ENCODE measurements around the gene CTXND2.
A peak's percentile ranks its signal among the peaks of the same experiment; 100 is the strongest.
"Not testable (repeated sequence)": the region's sequence is repeated elsewhere in the genome, so short reads cannot be mapped to it uniquely, and the experiment has no call there.

CTXND2 gene

DNA sequence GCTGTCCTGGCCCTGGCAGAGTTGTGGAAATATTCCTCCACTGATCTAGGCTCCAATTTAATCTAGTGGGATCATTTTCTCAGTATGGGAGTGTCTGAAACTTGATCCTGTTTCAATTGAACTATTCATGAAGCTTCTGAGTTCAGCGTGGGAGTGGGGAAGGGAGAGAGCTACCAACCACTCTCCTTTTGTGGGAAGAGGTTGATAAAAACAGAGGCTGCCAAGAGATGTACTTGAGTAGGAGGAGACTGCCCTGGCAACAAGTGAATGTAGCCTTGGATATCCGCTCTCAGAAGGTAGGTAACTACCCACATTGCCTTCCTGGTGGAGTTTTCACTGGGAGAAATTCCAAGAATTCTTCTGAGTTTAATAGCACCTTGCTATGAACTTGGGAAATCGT lies at the start of gene CTXND2:
Gene CTXND2, plus strand, starts transcription at position 119 of the 400 bp plus-strand sequence. CDS start 25,179 bp downstream, outside the sequence.
- H3K9me3 Mint-ChIP-seq, result no peaks in the 10 kb centered on the region
- no peaks in the 10 kb centered on the region for H3K36me3 Mint-ChIP-seq
- DNase-seq (ENCODE audit: low spot score in 2 of 2), result no peak
- H3K27me3 Mint-ChIP-seq, result no peaks in the 10 kb centered on the region
- no peak within 1 kb of the TSS for H3K4me3 Mint-ChIP-seq
- H3K4me1 Mint-ChIP-seq, result peaks cover 25% of the 10 kb centered on the region
- no peak within 1 kb of the TSS for H3K27ac Mint-ChIP-seq
- ATAC-seq (ENCODE audit: low read depth), result no peak

DNA sequence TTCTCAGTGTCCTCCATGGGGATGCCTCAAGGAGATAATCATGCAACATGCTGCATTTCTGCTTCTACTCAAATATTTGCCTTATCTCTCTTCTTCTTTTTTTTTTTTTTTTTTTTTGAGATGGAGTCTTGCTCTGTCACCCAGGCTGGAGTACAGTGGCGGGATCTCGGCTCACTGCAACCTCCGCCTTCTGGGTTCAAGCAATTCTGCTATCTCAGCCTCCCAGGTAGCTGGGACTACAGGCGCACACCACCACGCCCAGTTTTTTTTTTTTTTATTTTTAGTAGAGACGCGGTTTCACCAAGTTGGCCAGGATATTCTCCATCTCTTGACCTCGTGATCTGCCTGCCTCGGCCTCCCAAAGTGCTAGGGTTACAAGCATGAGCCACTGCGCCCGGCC lies 46.1 kb upstream of the CTXND2 start:
- H3K27ac Mint-ChIP-seq; DNase-seq (ENCODE audit: low spot score in 2 of 2); H3K4me3 Mint-ChIP-seq; H3K27me3 Mint-ChIP-seq; H3K4me1 Mint-ChIP-seq; ATAC-seq (ENCODE audit: low read depth); H3K9me3 Mint-ChIP-seq: not testable (repeated sequence)
- peaks cover 20% of the 10 kb centered on the region for H3K36me3 Mint-ChIP-seq

DNA sequence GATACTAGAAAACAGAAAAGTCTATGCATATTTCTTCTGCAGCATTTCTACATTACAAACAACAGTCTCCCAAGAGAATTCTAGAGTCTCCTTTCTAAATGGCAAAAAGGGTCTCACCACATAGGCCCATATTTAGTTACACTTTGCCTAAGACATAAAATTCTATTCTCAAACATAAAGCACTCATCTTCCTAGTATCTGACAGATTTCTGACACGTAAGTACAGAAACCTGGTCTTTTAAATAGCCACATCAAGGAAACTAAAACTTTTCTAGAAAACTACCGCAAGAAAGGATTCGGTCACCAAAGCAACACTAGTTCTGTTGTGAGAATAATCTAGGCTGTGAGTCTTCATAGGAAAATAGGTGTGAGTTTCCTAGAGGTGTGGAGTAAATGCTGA lies 45.3 kb upstream of the CTXND2 start:
- DNase-seq (ENCODE audit: low spot score in 2 of 2), result no peak
- no peaks in the 10 kb centered on the region for H3K4me1 Mint-ChIP-seq
- H3K27me3 Mint-ChIP-seq, result no peaks in the 10 kb centered on the region
- H3K9me3 Mint-ChIP-seq, result no peaks in the 10 kb centered on the region
- H3K27ac Mint-ChIP-seq, result peak overlapping the region; percentile 64
- no peak for ATAC-seq (ENCODE audit: low read depth)
- H3K4me3 Mint-ChIP-seq, result no peak overlapping the region
- H3K36me3 Mint-ChIP-seq, result peaks cover 20% of the 10 kb centered on the region

DNA sequence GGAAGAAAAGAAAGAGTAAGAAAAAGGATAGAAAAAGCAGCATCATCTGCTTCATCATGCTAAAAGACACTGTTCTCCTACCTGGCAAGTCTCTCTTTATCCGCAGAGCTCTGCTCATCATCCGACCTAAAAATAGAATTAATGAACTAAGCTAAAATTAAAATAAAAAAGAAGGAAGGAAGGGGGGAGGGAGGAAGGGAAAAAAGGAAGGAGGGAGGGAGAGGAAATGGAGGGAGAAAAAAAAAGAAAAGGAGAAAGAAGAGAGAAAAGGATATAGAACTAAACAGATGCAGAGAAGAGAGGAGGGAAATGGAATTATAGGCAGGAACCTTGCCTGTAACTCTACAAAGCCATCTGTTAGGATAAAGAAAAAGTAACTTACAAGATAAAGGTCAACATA lies 44.6 kb upstream of the CTXND2 start:
- ATAC-seq (ENCODE audit: low read depth) (no peak), DNase-seq (ENCODE audit: low spot score in 2 of 2) (no peak)
- H3K4me3 Mint-ChIP-seq, result no peak overlapping the region
- no peaks in the 10 kb centered on the region for H3K4me1 Mint-ChIP-seq
- H3K9me3 Mint-ChIP-seq, result no peaks in the 10 kb centered on the region
- H3K27me3 Mint-ChIP-seq, result no peaks in the 10 kb centered on the region
- peaks cover 17% of the 10 kb centered on the region for H3K36me3 Mint-ChIP-seq
- H3K27ac Mint-ChIP-seq, result peak overlapping the region; percentile 64

DNA sequence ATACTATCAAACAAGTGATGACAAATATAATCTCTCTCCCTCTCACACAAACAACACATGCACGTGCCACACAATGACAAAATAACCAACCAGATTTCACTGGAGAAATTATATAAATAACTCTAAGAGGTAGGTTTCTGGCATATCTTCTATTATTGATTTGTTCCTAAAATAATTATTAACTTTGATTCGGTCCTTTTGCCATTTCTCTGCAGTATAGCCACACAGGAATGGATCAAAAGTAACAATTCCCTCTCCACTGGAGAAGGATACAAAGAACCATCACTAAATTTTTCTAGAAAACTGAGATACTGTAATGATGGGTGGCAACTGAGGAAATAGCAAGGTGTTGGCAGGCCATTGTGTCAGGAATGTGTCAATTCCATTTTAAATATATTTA lies 44.0 kb upstream of the CTXND2 start:
- no peak overlapping the region for H3K27ac Mint-ChIP-seq
- no peak for ATAC-seq (ENCODE audit: low read depth)

DNA sequence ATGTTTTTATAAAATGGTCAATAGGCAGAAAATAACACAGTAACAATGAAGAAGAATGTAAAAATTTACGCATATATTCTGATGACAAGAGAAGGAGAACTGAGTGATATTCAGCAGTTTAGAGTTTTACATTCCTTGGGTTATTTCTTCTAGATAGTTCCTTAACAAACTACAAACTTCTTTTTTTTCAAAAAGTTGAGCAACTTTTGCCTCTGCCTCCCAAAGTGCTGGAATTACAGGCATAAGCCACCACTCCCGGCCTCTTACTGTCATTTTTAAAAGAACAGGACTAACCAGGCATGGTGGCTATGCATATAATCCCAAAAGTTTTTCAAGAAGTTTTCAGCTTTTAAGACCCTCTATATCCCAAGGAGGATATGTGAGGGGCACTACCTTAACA lies 43.5 kb upstream of the CTXND2 start:
- Mint-ChIP-seq H3K27ac (no peak overlapping the region), H3K4me1 (no peaks in the 10 kb centered on the region), H3K9me3 (no peaks in the 10 kb centered on the region), H3K27me3 (no peaks in the 10 kb centered on the region), H3K36me3 (peaks cover 17% of the 10 kb centered on the region), H3K4me3 (no peak overlapping the region)
- ATAC-seq (ENCODE audit: low read depth) (no peak), DNase-seq (ENCODE audit: low spot score in 2 of 2) (no peak)

More for the DNA sequence above, 44.0 kb upstream of the CTXND2 start:
- peaks cover 17% of the 10 kb centered on the region for H3K36me3 Mint-ChIP-seq
- H3K9me3 Mint-ChIP-seq, result no peaks in the 10 kb centered on the region
- DNase-seq (ENCODE audit: low spot score in 2 of 2), result no peak
- H3K27me3 Mint-ChIP-seq, result no peaks in the 10 kb centered on the region
- no peaks in the 10 kb centered on the region for H3K4me1 Mint-ChIP-seq
- H3K4me3 Mint-ChIP-seq, result no peak overlapping the region

DNA sequence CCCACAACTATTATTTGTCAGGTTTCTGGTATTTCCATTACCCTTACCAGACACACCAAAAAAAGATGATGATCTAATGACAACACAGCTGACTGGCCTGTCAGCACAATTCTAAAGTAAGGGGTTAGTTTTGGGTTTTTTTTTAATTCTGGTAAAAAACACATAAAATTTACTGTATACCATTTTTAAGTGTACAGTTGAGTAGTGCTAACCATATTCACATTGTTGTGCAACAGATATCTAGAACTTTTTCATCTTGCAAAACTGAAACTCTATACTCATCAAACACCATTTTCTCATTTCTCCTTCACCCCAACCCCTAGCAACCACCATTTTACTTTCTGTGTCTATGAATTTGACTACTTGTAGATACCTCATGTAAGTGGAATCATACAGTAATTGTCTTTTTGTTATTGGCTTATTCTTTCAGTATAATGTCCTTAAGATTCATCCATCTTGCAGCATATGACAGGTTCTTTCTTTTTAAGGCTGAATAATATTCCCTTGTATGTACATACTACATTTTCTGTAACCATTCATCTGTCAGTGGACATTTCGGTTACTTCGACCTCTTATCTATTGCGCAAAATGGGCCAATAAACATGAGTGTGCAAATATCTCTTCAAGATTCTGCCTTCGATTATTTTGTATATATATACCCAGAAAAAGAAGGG lies 40.3 kb upstream of the CTXND2 start:
- Mint-ChIP-seq H3K4me1 (no peaks in the 10 kb centered on the region), H3K4me3 (no peak overlapping the region), H3K9me3 (no peaks in the 10 kb centered on the region), H3K36me3 (peaks cover 6% of the 10 kb centered on the region), H3K27ac (no peak overlapping the region), H3K27me3 (no peaks in the 10 kb centered on the region)
- DNase-seq (ENCODE audit: low spot score in 2 of 2), result no peak
- no peak for ATAC-seq (ENCODE audit: low read depth)

DNA sequence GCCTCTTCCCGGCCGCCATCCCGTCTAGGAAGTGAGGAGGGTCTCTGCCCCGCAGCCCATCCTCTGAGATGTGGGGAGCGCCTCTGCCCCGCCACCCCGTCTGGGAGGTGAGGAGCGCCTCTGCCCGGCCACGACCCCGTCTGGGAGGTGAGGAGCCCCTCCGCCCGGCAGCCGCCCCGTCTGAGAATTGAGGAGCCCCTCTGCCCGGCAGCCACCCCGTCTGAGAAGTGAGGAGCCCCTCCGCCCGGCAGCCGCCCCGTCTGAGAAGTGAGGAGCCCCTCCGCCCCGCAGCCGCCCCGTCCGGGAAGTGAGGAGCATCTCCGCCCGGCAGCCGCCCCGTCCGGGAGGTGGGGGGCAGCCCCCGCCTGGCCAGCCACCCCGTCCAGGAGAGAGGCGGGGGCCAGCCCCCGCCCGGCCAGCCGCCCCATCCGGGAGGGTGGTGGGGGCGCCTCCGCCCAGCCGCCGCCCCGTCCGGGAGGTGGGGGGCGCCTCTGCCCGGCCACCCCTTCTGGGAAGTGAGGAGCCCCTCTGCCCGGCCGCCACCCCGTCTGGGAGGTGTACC lies 36.1 kb upstream of the CTXND2 start:
- Mint-ChIP-seq H3K36me3 (peaks cover 20% of the 10 kb centered on the region), H3K4me1 (peaks cover 15% of the 10 kb centered on the region)
- ATAC-seq (ENCODE audit: low read depth); H3K9me3 Mint-ChIP-seq; H3K27me3 Mint-ChIP-seq; H3K4me3 Mint-ChIP-seq; H3K27ac Mint-ChIP-seq; DNase-seq (ENCODE audit: low spot score in 2 of 2): not testable (repeated sequence)

DNA sequence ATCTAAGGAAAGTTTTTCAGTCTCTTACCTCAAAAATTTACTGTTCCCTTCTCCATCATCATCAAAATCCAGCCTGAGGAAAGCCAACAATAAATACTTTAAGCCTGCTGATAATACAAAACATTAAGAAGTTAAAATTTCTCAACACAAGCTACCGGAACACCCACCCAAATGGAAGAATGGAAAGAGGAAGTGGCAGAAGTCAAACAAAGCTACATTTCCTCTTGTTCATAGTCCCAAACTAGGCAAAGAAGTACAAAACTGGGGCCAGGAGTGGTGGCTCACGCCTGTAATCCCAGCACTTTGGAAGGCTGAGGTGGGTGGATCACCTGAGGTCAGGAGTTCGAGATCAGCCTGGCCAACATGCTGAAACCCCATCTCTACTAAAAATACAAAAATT lies 34.2 kb upstream of the CTXND2 start:
- ATAC-seq (ENCODE audit: low read depth), result peak; percentile 53
- not testable (repeated sequence) for H3K27me3 Mint-ChIP-seq
- H3K4me1 Mint-ChIP-seq, result peaks cover 15% of the 10 kb centered on the region

DNA sequence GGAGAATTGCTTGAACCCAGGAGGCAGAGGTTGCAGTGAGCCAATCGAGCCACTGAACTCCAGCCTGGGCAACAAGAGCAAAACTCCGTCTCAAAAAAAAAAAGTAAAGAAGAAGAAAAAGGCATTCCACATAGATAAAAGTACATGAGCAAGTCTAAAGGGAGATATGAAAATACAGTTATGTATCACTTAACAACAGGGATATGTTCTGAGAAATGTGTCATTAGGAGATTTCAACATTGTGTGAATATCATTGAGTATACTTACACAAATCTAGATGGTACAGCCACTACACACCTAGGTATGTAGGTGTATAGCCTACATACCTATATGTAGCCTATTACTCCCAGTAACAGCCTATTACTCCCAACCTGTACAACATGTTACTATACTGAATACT lies 23.2 kb upstream of the CTXND2 start:
- Mint-ChIP-seq H3K27me3 (no peaks in the 10 kb centered on the region), H3K4me1 (peaks cover 20% of the 10 kb centered on the region), H3K9me3 (no peaks in the 10 kb centered on the region), H3K4me3 (no peak overlapping the region), H3K36me3 (peaks cover 10% of the 10 kb centered on the region), H3K27ac (no peak overlapping the region)
- no peak for ATAC-seq (ENCODE audit: low read depth)
- DNase-seq (ENCODE audit: low spot score in 2 of 2), result no peak

More for the DNA sequence above, 34.2 kb upstream of the CTXND2 start:
- Mint-ChIP-seq H3K4me3 (peak overlapping the region; percentile 69), H3K36me3 (peaks cover 16% of the 10 kb centered on the region), H3K27ac (peak overlapping the region; percentile 50)
- DNase-seq (ENCODE audit: low spot score in 2 of 2); H3K9me3 Mint-ChIP-seq: not testable (repeated sequence)

DNA sequence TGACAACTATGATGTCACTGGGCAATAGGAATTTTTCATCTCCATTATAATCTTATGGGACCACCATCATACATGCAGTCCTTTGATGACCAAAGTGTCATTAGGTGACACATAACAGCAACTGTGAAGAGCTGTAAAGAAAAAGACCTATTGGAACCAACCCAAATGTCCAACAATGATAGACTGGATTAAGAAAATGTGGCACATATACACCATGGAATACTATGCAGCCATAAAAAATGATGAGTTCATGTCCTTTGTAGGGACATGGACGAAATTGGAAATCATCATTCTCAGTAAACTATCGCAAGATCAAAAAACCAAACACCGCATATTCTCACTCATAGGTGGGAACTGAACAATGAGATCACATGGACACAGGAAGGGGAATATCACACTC lies 22.7 kb upstream of the CTXND2 start:
- not testable (repeated sequence) for H3K27ac Mint-ChIP-seq; ATAC-seq (ENCODE audit: low read depth); DNase-seq (ENCODE audit: low spot score in 2 of 2); H3K9me3 Mint-ChIP-seq; H3K4me3 Mint-ChIP-seq; H3K27me3 Mint-ChIP-seq
- Mint-ChIP-seq H3K36me3 (peaks cover 12% of the 10 kb centered on the region), H3K4me1 (peaks cover 20% of the 10 kb centered on the region)

DNA sequence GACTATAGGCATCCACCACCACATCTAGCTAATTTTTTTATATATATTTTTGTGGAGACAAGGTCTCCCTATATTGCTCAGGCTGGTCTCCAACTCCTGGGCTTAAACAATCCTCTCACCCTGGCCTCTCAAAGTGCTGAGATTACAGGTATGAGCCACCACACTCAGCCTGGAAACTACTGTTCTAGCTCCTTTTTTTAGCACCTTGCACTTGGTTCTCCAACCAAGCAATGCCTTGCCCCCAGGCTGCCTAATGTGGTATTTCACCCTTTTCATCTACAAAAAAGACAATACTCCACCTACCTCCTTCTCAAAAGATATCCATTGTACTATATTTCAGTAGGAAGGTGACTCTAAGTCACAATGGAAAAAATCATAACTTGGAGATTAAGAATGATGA lies 17.3 kb upstream of the CTXND2 start:
- H3K9me3 Mint-ChIP-seq, result no peaks in the 10 kb centered on the region
- H3K36me3 Mint-ChIP-seq, result peaks cover 17% of the 10 kb centered on the region
- H3K27ac Mint-ChIP-seq, result no peak overlapping the region
- peaks cover 28% of the 10 kb centered on the region for H3K4me1 Mint-ChIP-seq
- no peak overlapping the region for H3K4me3 Mint-ChIP-seq
- no peaks in the 10 kb centered on the region for H3K27me3 Mint-ChIP-seq
- no peak for ATAC-seq (ENCODE audit: low read depth)
- DNase-seq (ENCODE audit: low spot score in 2 of 2), result no peak

DNA sequence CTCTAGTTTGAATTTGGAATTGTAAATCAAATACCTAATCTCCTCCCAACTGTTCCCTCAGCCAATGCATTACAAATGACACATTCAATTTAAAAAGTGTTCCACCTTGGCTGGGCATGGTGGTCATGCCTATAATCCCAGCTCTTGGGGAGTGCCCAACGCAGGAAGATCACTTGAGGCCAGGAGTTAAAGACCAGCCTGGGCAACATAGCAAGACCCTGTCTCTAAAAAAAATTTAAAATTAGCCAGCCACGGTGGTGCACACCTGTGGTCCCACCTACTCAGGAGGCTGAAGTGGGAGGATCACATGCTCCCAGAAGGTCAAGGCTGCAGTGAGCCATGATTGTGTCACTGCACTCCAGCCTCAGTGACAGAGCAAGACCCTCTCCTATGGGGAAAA lies 14.4 kb upstream of the CTXND2 start:
- no peaks in the 10 kb centered on the region for H3K27me3 Mint-ChIP-seq
- H3K4me1 Mint-ChIP-seq, result peaks cover 20% of the 10 kb centered on the region
- no peak overlapping the region for H3K27ac Mint-ChIP-seq
- H3K9me3 Mint-ChIP-seq, result no peaks in the 10 kb centered on the region
- DNase-seq (ENCODE audit: low spot score in 2 of 2) (no peak), ATAC-seq (ENCODE audit: low read depth) (no peak)
- H3K36me3 Mint-ChIP-seq, result peaks cover 17% of the 10 kb centered on the region
- no peak overlapping the region for H3K4me3 Mint-ChIP-seq

DNA sequence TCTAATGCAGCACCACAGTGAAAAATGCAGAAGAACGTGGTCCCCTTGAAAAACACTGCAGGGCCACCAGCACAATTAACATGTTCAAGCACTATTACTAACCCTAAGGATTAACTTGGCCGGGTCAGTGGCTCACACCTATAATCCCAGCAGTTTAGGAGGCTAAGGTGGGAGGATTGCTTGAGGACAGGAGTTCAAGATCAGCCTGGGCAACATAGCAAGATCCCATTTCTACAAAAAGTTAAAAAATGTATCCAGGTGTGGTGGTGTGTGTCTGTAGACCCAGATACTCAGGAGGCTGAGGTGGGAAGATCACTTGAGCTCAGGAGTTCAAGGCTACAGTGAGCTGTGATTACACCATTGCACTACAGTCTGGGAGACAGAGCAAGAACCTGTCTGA lies 13.4 kb upstream of the CTXND2 start:
- peaks cover 10% of the 10 kb centered on the region for H3K36me3 Mint-ChIP-seq
- ATAC-seq (ENCODE audit: low read depth), result no peak
- DNase-seq (ENCODE audit: low spot score in 2 of 2), result no peak
- H3K27me3 Mint-ChIP-seq, result no peaks in the 10 kb centered on the region
- H3K4me1 Mint-ChIP-seq, result peaks cover 13% of the 10 kb centered on the region
- H3K9me3 Mint-ChIP-seq, result no peaks in the 10 kb centered on the region
- H3K4me3 Mint-ChIP-seq, result no peak overlapping the region
- no peak overlapping the region for H3K27ac Mint-ChIP-seq
